ENCODE measurements around the gene KCNIP4. TPM values are rescaled to one million over a fixed set of nuclear protein-coding genes. Genes with fewer than 3 reads are reported as not detected.
A peak's percentile ranks its signal among the peaks of the same experiment; 100 is the strongest.

KCNIP4 gene
- total RNA-seq, 4 donors from 2014 or later, result not detected

GRCh38 chr4:21522296-21522695, 426.3 kb downstream of the KCNIP4 start:
- no peaks in the 10 kb centered on the region for H3K9me3 ChIP-seq
- WGBS, 2 donors, result 80 to 89% methylated on average over 3 of the region's 3 CpGs
- no peak for DNase-seq (ENCODE audit: low spot score in 2 of 2)
- H3K27ac ChIP-seq, result no peak overlapping the region
- H3K4me1 ChIP-seq, result no peaks in the 10 kb centered on the region
- TF ChIP-seq EP300 (IDR thresholded peaks at IDR 0.05) (no peak), CTCF (IDR thresholded peaks at IDR 0.05) (no peak), POLR2A (IDR thresholded peaks at IDR 0.05) (no peak)
- H3K4me3 ChIP-seq, result no peak overlapping the region
- H3K36me3 ChIP-seq, result no peaks in the 10 kb centered on the region
- H3K27me3 ChIP-seq, result no peaks in the 10 kb centered on the region

GRCh38 chr4:21517126-21517859, 431.3 kb downstream of the KCNIP4 start:
- Histone ChIP-seq H3K27me3 (no peaks in the 10 kb centered on the region), H3K36me3 (no peaks in the 10 kb centered on the region), H3K27ac (no peak overlapping the region), H3K4me1 (no peaks in the 10 kb centered on the region), H3K4me3 (no peak overlapping the region), H3K9me3 (no peaks in the 10 kb centered on the region)
- WGBS, 2 donors, result 70 to 75% methylated on average over 5 of the region's 5 CpGs
- TF ChIP-seq EP300 (IDR thresholded peaks at IDR 0.05) (no peak), POLR2A (IDR thresholded peaks at IDR 0.05) (no peak), CTCF (IDR thresholded peaks at IDR 0.05) (no peak)
- no peak for DNase-seq (ENCODE audit: low spot score in 2 of 2)

- no peaks in the 10 kb centered on the region for H3K9me3 ChIP-seq
- no peaks in the 10 kb centered on the region for H3K36me3 ChIP-seq
- H3K27ac ChIP-seq, result no peak overlapping the region
- no peak for TF ChIP-seq CTCF (IDR thresholded peaks at IDR 0.05)
- TF ChIP-seq EP300 (IDR thresholded peaks at IDR 0.05), result no peak
- no peak for TF ChIP-seq POLR2A (IDR thresholded peaks at IDR 0.05)
- DNase-seq (ENCODE audit: low spot score in 2 of 2), result no peak
- H3K4me3 ChIP-seq, result no peak overlapping the region
- no peaks in the 10 kb centered on the region for H3K27me3 ChIP-seq
- H3K4me1 ChIP-seq, result no peaks in the 10 kb centered on the region
- WGBS, 2 donors, result 47 to 48% methylated on average over 4 of the region's 4 CpGs
Observed at GRCh38 chr4:21514022-21514694, 434.4 kb downstream of the KCNIP4 start.

- H3K4me1 ChIP-seq, result no peaks in the 10 kb centered on the region
- no peaks in the 10 kb centered on the region for H3K27me3 ChIP-seq
- H3K27ac ChIP-seq, result no peak overlapping the region
- H3K9me3 ChIP-seq, result no peaks in the 10 kb centered on the region
- 89 to 96% methylated on average over 1 of the region's 1 CpG for WGBS, 2 donors
- TF ChIP-seq CTCF (IDR thresholded peaks at IDR 0.05) (peak in 4 of 5 experiments; percentile 13 to 19 (median 16)), EP300 (IDR thresholded peaks at IDR 0.05) (no peak)
- H3K4me3 ChIP-seq, result no peak overlapping the region
- no peaks in the 10 kb centered on the region for H3K36me3 ChIP-seq
- no peak for DNase-seq (ENCODE audit: low spot score in 2 of 2)
Observed at GRCh38 chr4:21512353-21512752, 436.2 kb downstream of the KCNIP4 start.

GRCh38 chr4:21507439-21507838, 441.1 kb downstream of the KCNIP4 start:
- H3K27ac ChIP-seq, result no peak overlapping the region
- H3K9me3 ChIP-seq, result no peaks in the 10 kb centered on the region
- 89 to 90% methylated on average over 4 of the region's 4 CpGs for WGBS, 2 donors
- no peak for TF ChIP-seq POLR2A (IDR thresholded peaks at IDR 0.05)
- no peak for TF ChIP-seq CTCF (IDR thresholded peaks at IDR 0.05)
- TF ChIP-seq EP300 (IDR thresholded peaks at IDR 0.05), result no peak
- no peaks in the 10 kb centered on the region for H3K27me3 ChIP-seq
- no peaks in the 10 kb centered on the region for H3K36me3 ChIP-seq
- H3K4me1 ChIP-seq, result no peaks in the 10 kb centered on the region
- DNase-seq (ENCODE audit: low spot score in 2 of 2), result no peak
- H3K4me3 ChIP-seq, result no peak overlapping the region

Data from tibial nerve (tissue), 4 donors.